ENCODE measurements around the gene COTL1.
"Not testable (repeated sequence)": the region's sequence is repeated elsewhere in the genome, so short reads cannot be mapped to it uniquely, and the experiment has no call there.

The COTL1 gene

DNA sequence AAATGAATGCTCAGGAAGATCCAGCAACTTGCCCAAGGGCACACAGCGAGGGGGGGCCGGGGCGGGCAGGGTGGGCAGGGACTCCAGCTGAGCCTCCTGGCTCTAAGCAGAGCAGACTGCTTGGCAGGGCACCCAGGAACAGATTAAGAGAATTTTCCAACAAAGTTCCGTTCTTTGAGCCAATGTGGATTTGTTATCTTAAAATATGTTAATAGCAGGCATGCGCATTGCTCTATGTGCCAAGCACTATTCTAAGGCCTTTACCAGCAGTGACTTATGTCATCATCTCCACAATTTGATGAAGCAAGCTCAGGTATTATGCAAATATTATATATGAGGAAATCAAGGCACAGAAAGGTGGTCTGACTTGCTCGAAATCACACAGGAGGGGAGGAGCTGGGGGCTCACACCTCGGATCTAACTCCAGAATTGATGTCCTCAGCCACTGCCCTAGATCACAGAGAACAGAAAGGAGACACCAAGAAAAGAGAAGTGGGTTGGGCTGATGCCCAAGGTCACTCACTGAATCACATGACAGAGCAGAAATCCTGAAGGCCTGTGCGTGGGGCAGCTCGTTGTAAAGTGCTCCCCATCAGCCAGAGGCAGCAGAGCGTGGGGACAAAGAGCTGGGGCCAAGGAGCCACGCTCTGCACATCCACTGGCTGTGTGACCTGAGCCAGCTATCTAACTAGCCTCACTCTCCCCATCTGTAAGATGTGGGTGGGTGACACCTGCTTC, 90.2 kb downstream of the COTL1 start:
- no peak for DNase-seq
- in situ Hi-C loops (cut with HindIII; ENCODE audit: low pct_ligation_motif_present, low pct_unique_long_range_greater_than_20kb, low sequenced_read_pairs): no loop called here

DNA sequence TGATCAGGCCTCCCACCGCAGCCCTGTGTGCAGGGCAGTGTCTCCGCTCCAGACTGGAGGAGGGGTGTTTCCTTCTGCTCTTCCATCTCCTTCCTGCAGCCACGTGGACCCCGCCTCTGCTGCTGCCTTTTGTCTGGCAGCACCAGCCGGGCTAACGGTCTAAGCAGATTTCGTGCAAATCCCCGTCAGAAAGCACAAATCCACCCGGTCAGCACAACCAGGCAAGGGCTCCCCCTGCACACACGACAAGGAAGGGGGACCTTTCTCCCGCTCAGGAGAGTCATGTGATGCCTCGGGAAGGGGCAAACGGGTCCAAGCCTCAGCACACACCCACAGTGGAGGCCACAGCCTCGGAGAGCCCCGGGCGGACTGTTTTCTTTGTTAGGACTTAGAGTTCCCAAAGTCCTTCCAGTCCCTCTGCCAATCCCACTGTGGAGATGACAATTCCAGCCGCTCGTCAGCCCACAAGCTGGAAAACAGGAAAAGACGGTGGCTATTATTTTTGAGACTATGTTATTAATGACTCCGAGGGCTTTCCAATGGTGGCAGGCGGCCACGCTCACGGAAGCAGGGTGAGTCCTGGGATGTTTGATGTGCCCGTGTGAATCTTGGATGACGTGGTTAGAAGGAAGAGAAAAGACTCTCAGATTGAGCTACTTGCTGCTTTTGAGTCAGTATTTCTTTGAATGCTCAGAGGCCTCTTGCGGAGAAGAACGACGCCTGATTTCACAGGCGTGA, 90.9 kb downstream of the COTL1 start:
- DNase-seq: no peak

DNA sequence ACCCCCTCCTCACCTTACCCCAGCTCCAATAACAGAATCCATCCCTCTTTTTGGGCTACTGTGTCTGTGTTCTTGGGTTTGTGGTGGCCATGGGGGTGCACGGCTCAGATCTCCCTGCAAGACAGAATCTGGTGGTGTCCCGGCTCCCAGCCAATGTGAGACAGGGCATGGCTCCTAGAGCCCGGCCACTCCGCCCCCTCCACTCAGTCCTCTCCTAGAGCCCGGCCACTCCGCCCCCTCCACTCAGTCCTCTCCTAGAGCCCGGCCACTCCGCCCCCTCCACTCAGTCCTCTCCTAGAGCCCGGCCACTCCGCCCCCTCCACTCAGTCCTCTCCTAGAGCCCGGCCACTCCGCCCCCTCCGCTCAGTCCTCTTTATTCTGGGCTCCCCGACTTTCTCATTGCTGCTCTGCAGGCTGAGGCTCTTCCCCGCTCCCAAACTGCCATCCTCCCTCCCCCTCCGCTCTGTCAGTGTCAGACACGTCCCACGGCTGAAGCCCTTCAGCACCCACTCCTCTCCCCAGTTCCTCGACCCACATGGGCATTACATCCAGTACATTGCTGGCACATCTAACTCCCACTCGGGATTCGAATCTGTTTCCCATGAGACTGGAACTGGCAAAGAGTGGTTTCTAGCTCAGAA, 92.8 kb downstream of the COTL1 start:
- in situ Hi-C loops (cut with HindIII; ENCODE audit: low pct_ligation_motif_present, low pct_unique_long_range_greater_than_20kb, low sequenced_read_pairs): loop anchor here (25.0 kb wide), 1 partner anchor 212 kb away; no protein-coding TSS in a partner anchor
- not testable (repeated sequence) for DNase-seq

More for the DNA sequence above, 90.9 kb downstream of the COTL1 start:
- in situ Hi-C loops (cut with HindIII; ENCODE audit: low pct_ligation_motif_present, low pct_unique_long_range_greater_than_20kb, low sequenced_read_pairs): no loop called here

DNA sequence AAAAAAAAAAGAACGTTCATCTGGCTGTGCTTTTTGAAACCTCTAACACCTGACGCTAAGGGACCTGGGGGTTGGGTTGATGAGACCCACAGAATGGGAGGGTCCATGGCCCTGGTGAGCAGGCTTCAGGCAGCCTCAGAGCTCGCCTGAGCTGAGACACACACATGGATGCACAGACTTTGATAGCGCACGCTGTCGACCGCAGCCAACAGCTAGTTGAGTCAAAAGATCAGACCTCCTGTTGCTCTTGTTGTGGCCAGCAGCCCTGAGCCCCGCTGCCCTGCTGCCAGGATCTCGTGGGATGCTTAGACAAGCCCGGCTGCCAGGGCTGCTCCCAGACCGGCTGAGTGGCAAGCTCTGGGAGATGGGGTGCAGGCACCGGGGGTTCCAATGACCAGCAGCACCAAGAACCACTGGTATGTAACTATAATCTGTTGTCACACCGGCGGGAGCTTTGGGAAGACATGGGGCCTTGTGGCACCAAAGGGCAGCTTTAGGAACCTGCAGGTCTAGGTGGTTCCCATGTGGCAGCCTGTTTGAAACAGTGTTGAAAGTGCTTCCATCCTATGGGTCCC, 93.4 kb downstream of the COTL1 start:
- no peak for DNase-seq
- in situ Hi-C loops (cut with HindIII; ENCODE audit: low pct_ligation_motif_present, low pct_unique_long_range_greater_than_20kb, low sequenced_read_pairs): loop anchor here (25.0 kb wide), 1 partner anchor 213 kb away; no protein-coding TSS in a partner anchor

DNA sequence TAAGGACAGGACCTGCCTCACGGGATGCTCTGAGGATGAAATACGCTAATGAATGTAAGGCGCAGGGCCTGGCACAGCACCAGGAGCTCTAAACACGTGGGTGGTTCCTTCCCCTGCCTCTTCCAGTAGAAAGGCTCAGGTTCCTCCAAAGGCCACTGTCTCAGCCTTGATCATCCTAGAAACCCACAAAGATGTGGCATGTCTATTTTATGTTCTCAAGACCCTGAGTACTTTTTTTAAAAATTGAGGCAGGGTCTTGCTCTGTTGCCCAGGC, 96.4 kb downstream of the COTL1 start:
- in situ Hi-C loops (cut with HindIII; ENCODE audit: low pct_ligation_motif_present, low pct_unique_long_range_greater_than_20kb, low sequenced_read_pairs): loop anchor here (25.0 kb wide), 1 partner anchor 216 kb away; no protein-coding TSS in a partner anchor
- DNase-seq: no peak

DNA sequence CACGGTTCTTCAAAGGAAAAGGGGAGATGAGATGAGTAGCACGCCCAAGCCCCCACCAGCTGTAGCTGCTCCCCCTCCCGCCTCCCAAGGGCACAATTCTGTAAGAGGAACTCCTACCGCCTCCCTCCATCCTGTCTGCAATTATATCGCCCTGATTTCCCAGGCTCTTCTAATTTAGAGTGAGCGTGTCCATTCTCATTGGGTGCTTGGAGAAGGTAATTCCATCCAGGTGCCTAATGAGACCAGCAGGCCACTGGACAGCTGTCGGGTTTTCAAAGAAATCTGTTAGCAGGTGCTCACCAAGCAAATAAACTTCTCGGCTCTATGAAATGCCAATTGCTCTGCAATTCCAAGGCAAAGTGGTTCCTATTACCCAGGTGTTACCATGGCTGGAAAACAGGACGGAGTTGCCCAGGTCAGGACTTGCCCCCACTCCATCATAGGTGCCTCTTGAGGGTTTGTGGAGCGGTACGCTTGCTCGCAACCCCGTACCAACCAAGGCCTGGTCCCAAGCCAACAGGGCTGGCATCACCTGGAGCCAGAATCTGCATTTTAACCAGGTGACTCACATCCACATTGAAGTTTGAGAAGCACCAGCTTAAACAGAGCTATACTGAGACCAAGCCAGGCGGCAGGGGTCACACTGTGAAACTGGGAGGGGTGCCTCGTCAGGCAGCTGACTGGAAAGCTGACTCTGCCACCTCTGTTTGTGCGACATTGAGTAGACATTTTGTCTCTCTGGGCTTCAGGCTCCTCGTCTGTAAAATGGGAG, 97.0 kb downstream of the COTL1 start:
- no peak for DNase-seq
- in situ Hi-C loops (cut with HindIII; ENCODE audit: low pct_ligation_motif_present, low pct_unique_long_range_greater_than_20kb, low sequenced_read_pairs): loop anchor here (25.0 kb wide), 1 partner anchor 216 kb away; no protein-coding TSS in a partner anchor

DNA sequence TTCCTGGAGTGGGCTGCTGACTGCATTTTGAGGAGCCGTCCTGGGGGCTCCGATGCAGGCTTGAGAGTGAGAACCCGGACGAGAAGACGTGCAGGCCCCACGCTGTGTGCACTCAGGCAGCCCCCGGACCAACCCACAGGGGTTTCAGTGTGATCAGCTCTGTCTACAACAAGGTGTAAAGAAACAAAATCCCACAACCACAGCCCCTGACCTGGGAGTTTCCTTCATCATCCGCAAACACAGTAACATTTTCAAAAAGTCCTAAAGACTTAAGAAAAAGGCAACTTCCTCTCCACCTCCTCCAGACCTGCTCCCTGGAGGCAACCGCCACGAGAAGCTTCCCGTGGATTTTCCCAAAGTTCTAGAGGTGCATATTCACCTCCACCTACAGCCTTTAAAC, 98.0 kb downstream of the COTL1 start:
- in situ Hi-C loops (cut with HindIII; ENCODE audit: low pct_ligation_motif_present, low pct_unique_long_range_greater_than_20kb, low sequenced_read_pairs): loop anchor here (25.0 kb wide), 1 partner anchor 217 kb away; no protein-coding TSS in a partner anchor
- no peak for DNase-seq

DNA sequence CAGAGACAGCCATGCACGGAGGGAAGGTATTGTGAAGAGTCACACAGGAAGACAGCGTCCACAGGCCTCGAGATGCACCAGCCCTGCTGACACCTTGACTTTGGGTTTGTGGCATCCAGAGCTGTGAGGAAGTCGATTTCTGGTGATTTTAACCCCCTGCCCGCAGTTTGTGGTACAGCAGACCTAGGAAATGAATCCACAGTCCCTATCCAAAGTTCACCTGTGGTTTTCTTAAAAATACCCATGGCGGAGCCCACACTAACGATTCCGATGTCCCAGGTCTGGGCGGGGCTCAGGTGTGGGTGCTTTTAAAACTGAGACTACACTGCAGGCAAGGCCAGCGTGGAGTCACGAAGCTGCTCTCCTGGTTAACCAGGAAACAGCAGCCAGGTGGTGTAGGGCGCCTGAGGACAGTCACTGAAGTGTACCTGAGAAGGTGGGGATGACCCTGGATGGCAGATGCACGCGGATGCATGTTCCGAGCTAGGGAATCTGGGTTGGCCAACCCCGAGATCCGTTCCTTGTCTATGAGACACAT, 99.0 kb downstream of the COTL1 start:
- in situ Hi-C loops (cut with HindIII; ENCODE audit: low pct_ligation_motif_present, low pct_unique_long_range_greater_than_20kb, low sequenced_read_pairs): loop anchor here (25.0 kb wide), 1 partner anchor 218 kb away; no protein-coding TSS in a partner anchor
- DNase-seq: no peak

DNA sequence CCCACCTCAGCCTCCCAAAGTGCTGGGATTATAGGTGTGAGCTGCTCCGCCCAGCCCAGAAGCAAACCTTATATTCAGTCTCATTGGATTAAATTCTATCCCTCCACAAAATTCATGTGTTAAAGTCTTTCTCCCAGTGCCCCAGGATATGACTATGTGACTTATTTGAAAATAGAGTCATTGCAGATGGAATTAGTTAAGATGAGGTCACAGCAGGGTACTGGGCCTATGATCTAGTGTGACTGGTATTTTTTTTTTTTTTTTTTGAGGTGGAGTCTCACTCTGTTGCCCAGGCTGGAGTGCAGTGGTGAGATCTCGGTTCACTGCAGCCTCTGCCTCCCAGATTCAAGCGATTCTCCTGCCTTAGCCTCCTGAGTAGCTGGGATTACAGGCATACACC, 99.7 kb downstream of the COTL1 start:
- in situ Hi-C loops (cut with HindIII; ENCODE audit: low pct_ligation_motif_present, low pct_unique_long_range_greater_than_20kb, low sequenced_read_pairs): loop anchor here (25.0 kb wide), 1 partner anchor 219 kb away; no protein-coding TSS in a partner anchor
- peak; percentile 40 for DNase-seq

DNA sequence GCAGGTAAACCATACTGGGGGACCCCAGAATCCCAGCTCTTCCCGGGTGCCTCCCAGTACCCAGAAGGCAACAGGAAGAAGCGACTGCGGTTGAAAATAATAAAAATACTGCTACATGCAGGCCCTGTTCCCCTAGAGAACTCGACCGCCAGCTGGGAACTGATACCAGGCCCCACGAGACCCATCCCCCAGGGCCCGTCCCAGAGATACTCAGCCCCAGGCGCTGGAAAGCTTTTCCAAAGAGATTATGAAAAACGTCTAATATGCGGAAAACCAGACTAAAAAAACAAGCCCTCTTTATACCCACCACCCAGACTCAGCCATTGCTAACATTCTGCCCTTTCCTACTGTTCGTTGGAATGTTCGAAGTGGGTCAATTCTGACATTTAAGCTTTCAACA, 100.5 kb downstream of the COTL1 start:
- no peak for DNase-seq
- in situ Hi-C loops (cut with HindIII; ENCODE audit: low pct_ligation_motif_present, low pct_unique_long_range_greater_than_20kb, low sequenced_read_pairs): loop anchor here (25.0 kb wide), 1 partner anchor 220 kb away; no protein-coding TSS in a partner anchor
